Activated CD8-positive, alpha-beta memory T cell treated with anti-CD3 and anti-CD28 coated beads, Interleukin-2, amount 50 U/mL, for 4 hours (primary cell): Measurements from ENCODE around the gene IMP4.

Source experiments
- DNase-seq: peaks from one replicate; pipeline ENCODE4 v3.0.0-alpha.2; 2020

IMP4 gene

GRCh38 chr2:130378898-130379214 is 36.2 kb downstream of the IMP4 start:
- no peak for DNase-seq

GRCh38 chr2:130380096-130380934 is 37.6 kb downstream of the IMP4 start:
- no peak for DNase-seq

DNA sequence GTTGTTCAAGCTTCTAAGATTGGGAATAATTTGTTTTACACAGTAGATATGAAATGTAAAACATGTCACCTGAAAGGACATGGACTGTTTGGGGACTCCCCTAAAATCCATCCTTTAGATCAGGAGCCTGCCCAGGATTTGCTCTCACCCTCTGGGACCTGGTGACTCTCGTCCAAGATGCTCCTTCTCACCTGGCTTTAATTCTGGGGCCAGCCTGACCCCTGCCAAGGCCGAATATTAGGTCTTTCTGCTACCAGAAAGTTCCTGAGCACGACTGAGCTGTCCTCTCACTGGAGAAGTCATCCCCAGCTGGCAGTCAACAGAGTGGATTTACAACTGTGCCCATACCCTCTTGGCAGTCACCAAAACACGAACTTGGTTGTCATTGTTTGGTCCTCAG is 38.4 kb downstream of the IMP4 start:
- DNase-seq: no peak

DNA sequence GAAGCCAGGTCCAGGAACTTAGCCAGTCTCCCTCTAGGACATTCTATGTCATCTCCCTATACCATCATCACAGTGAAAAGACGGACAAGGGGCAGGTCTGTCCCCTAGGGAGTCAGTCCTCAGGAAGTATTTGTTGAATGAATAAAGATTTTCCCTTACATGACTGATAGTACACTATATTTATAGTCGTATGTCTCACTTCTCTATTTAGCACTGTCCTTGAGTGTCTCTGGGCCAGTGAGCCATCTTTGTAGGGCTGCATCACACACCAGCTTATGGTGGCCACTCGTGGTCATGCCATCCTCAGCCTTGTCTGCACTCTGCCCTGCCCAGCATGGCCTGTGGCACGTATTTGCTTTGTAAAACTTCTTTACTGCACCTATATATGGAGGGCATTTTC is 38.9 kb downstream of the IMP4 start:
- no peak for DNase-seq

GRCh38 chr2:130382313-130382917 is 39.7 kb downstream of the IMP4 start:
- DNase-seq: no peak

- DNase-seq: no peak
Measured at GRCh38 chr2:130385709-130386108, 43.0 kb downstream of the IMP4 start.

DNA sequence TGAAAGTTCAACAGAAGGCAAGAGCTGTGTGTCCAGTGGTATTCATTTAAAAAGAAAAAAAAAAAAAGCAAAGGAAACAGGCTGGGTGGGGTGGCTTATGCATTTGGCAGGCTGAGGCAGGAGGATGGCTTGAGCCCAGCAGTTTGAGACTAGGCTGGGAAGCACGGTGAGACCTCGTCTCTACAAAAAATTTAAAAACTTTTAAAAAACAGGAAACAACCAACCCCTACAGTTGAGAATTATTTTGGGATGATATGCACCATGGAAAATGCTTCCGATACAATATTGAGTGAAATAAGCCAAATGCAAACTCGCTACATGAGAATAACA is 44.3 kb downstream of the IMP4 start:
- no peak for DNase-seq

DNA sequence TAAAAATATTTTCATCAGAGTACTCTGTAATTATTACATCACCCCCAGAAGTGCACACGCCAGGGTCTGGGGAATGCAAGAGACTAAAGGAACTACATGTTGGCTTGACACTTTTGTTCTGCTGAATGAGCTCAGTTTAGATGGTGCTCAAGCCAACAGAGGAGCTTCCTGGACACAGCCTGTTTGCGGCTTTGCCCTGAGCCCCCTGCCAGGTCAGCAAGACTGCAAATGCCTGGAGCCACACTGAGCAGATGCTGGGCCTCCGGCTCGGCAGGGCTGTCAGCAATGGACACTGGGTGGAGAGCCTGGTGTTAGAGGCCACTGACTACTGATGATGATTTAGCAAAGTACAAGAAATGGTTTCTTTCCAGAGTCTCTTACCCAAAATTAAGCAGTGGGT is 45.1 kb downstream of the IMP4 start:
- DNase-seq: no peak

GRCh38 chr2:130388221-130388907 is 45.7 kb downstream of the IMP4 start:
- DNase-seq: no peak

- no peak for DNase-seq
Measured at GRCh38 chr2:130389358-130389757, 46.7 kb downstream of the IMP4 start.

GRCh38 chr2:130389783-130390182 is 47.1 kb downstream of the IMP4 start:
- no peak for DNase-seq

- no peak for DNase-seq
Measured at GRCh38 chr2:130390460-130391057, 47.9 kb downstream of the IMP4 start.

GRCh38 chr2:130391058-130391871 is 48.6 kb downstream of the IMP4 start:
- peak; percentile 66 for DNase-seq

- DNase-seq: no peak
Measured at GRCh38 chr2:130391872-130392670, 49.4 kb downstream of the IMP4 start.

GRCh38 chr2:130393318-130393910 is 50.7 kb downstream of the IMP4 start:
- DNase-seq: no peak
